NCI-H2227 (cell line): ENCODE data around the gene DIPK1B.
A peak's percentile ranks its signal among the peaks of the same experiment; 100 is the strongest.
"Not testable (repeated sequence)": the region's sequence is repeated elsewhere in the genome, so short reads cannot be mapped to it uniquely, and the experiment has no call there.

Experiments used
- DNase-seq: peaks from one replicate; lab custom pipeline; 2025; ENCODE audit not compliant: unreplicated experiment; lab: John Stamatoyannopoulos, UW

The DIPK1B gene

GRCh38 chr9:136762915-136763648 lies 50.7 kb downstream of the DIPK1B start:
- DNase-seq = no peak

GRCh38 chr9:136763649-136764035 lies 51.3 kb downstream of the DIPK1B start:
- no peak for DNase-seq

- DNase-seq = no peak
These were observed 52.0 kb downstream of the DIPK1B start, which contains the start of gene LCN15 for GRCh38 chr9:136764301-136764891. Gene LCN15 (minus strand): TSS chr9:136764518. CDS start chr9:136764488, 30 bp downstream.

- DNase-seq = no peak
These were observed 52.7 kb downstream of the DIPK1B start for GRCh38 chr9:136765041-136765440.

GRCh38 chr9:136765745-136766409 lies 53.5 kb downstream of the DIPK1B start:
- DNase-seq = not testable (repeated sequence)

GRCh38 chr9:136766410-136767120 lies 54.2 kb downstream of the DIPK1B start:
- peak; percentile 45 for DNase-seq

- no peak for DNase-seq
These were observed 57.4 kb downstream of the DIPK1B start for GRCh38 chr9:136769710-136770191.

GRCh38 chr9:136771907-136772415 lies 59.6 kb downstream of the DIPK1B start:
- no peak for DNase-seq

GRCh38 chr9:136773386-136774044 lies 61.1 kb downstream of the DIPK1B start:
- DNase-seq = no peak
